ENCODE measurements around the gene MPZL1. TPM values are rescaled to one million over a fixed set of nuclear protein-coding genes. Genes with fewer than 3 reads are reported as not detected.

Gene MPZL1
- polyA plus RNA-seq, 4 donors = 111 to 194 (median 147) TPM

GRCh38 chr1:167694691-167695090 lies 27.1 kb upstream of the MPZL1 start:
- no peak for DNase-seq (ENCODE audit: low read depth in 4 of 4, low spot score in 3 of 4)

GRCh38 chr1:167695147-167695546 lies 26.6 kb upstream of the MPZL1 start:
- DNase-seq (ENCODE audit: low read depth in 4 of 4, low spot score in 3 of 4) = no peak

- DNase-seq (ENCODE audit: low read depth in 4 of 4, low spot score in 3 of 4) = no peak
These were observed 25.8 kb upstream of the MPZL1 start for GRCh38 chr1:167695756-167696561.

GRCh38 chr1:167697667-167698141 lies 24.1 kb upstream of the MPZL1 start:
- no peak for DNase-seq (ENCODE audit: low read depth in 4 of 4, low spot score in 3 of 4)

GRCh38 chr1:167698313-167698712 lies 23.5 kb upstream of the MPZL1 start:
- DNase-seq (ENCODE audit: low read depth in 4 of 4, low spot score in 3 of 4) = no peak

GRCh38 chr1:167701510-167701909 lies 20.3 kb upstream of the MPZL1 start:
- DNase-seq (ENCODE audit: low read depth in 4 of 4, low spot score in 3 of 4) = no peak

- DNase-seq (ENCODE audit: low read depth in 4 of 4, low spot score in 3 of 4) = no peak
These were observed 18.2 kb upstream of the MPZL1 start for GRCh38 chr1:167703557-167703956.

GRCh38 chr1:167704715-167705114 lies 17.1 kb upstream of the MPZL1 start:
- no peak for DNase-seq (ENCODE audit: low read depth in 4 of 4, low spot score in 3 of 4)

GRCh38 chr1:167705250-167705649 lies 16.5 kb upstream of the MPZL1 start:
- DNase-seq (ENCODE audit: low read depth in 4 of 4, low spot score in 3 of 4) = no peak

GRCh38 chr1:167706363-167706762 lies 15.4 kb upstream of the MPZL1 start:
- no peak for DNase-seq (ENCODE audit: low read depth in 4 of 4, low spot score in 3 of 4)

- DNase-seq (ENCODE audit: low read depth in 4 of 4, low spot score in 3 of 4) = no peak
These were observed 14.6 kb upstream of the MPZL1 start for GRCh38 chr1:167706931-167707877.

GRCh38 chr1:167707942-167708341 lies 13.8 kb upstream of the MPZL1 start:
- no peak for DNase-seq (ENCODE audit: low read depth in 4 of 4, low spot score in 3 of 4)

- DNase-seq (ENCODE audit: low read depth in 4 of 4, low spot score in 3 of 4) = no peak
These were observed 12.8 kb upstream of the MPZL1 start for GRCh38 chr1:167708940-167709389.

- no peak for DNase-seq (ENCODE audit: low read depth in 4 of 4, low spot score in 3 of 4)
These were observed 10.9 kb upstream of the MPZL1 start for GRCh38 chr1:167710836-167711235.

GRCh38 chr1:167711797-167712196 lies 10.0 kb upstream of the MPZL1 start:
- DNase-seq (ENCODE audit: low read depth in 4 of 4, low spot score in 3 of 4) = no peak

GRCh38 chr1:167713330-167714081 lies 8.3 kb upstream of the MPZL1 start:
- DNase-seq (ENCODE audit: low read depth in 4 of 4, low spot score in 3 of 4) = peak in 2 of 4 donors; percentile 12 to 29

GRCh38 chr1:167714098-167714438 lies 7.7 kb upstream of the MPZL1 start:
- peak in 1 of 4 donors; percentile 27 for DNase-seq (ENCODE audit: low read depth in 4 of 4, low spot score in 3 of 4)

GRCh38 chr1:167714439-167715156 lies 7.2 kb upstream of the MPZL1 start:
- peak in 3 of 4 donors; percentile 69 to 81 (median 79) for DNase-seq (ENCODE audit: low read depth in 4 of 4, low spot score in 3 of 4)

GRCh38 chr1:167715157-167715999 lies 6.4 kb upstream of the MPZL1 start:
- peak in 3 of 4 donors; percentile 78 to 85 (median 82) for DNase-seq (ENCODE audit: low read depth in 4 of 4, low spot score in 3 of 4)
